HG03159 (cell line): ENCODE data around the gene CNTN4.

Experiments used
- ATAC-seq: cut with Tn5 transposase; IDR thresholded peaks from one replicate; pipeline ENCODE4 v1.9.1; 2021; ENCODE audit warnings: mild to moderate bottlenecking, moderate library complexity; ENCODE audit not compliant: unreplicated experiment

Gene CNTN4

GRCh38 chr3:3013317-3014052 is 914.8 kb downstream of the CNTN4 start:
- no peak for ATAC-seq

GRCh38 chr3:3015185-3016089 is 916.8 kb downstream of the CNTN4 start:
- ATAC-seq = peak; percentile 78

GRCh38 chr3:3016226-3016625 is 917.6 kb downstream of the CNTN4 start:
- ATAC-seq = no peak

- ATAC-seq = no peak
Observed at GRCh38 chr3:3020209-3020608, 921.5 kb downstream of the CNTN4 start.

GRCh38 chr3:3023111-3023745 is 924.6 kb downstream of the CNTN4 start:
- no peak for ATAC-seq

GRCh38 chr3:3027976-3028567 is 929.4 kb downstream of the CNTN4 start:
- ATAC-seq = peak; percentile 98

GRCh38 chr3:3031326-3031725 is 932.7 kb downstream of the CNTN4 start:
- ATAC-seq = no peak

GRCh38 chr3:3037156-3037555 is 938.5 kb downstream of the CNTN4 start:
- no peak for ATAC-seq

- no peak for ATAC-seq
Observed at GRCh38 chr3:3038201-3038991, 939.7 kb downstream of the CNTN4 start.

GRCh38 chr3:3053974-3054373 is 955.3 kb downstream of the CNTN4 start:
- ATAC-seq = no peak

GRCh38 chr3:3059645-3060044 is 961.0 kb downstream of the CNTN4 start:
- no peak for ATAC-seq

GRCh38 chr3:3064297-3064696 is 965.6 kb downstream of the CNTN4 start:
- no peak for ATAC-seq

GRCh38 chr3:3065876-3066275 is 967.2 kb downstream of the CNTN4 start:
- ATAC-seq = no peak

- ATAC-seq = peak; percentile 68
Observed at GRCh38 chr3:3066378-3066777, 967.7 kb downstream of the CNTN4 start.

- no peak for ATAC-seq
Observed at GRCh38 chr3:3066910-3067309, 968.2 kb downstream of the CNTN4 start.

GRCh38 chr3:3068358-3068881 is 969.8 kb downstream of the CNTN4 start:
- ATAC-seq = no peak

- no peak for ATAC-seq
Observed at GRCh38 chr3:3069723-3070122, 971.1 kb downstream of the CNTN4 start.

- ATAC-seq = no peak
Observed at GRCh38 chr3:3071136-3071535, 972.5 kb downstream of the CNTN4 start.

GRCh38 chr3:3074551-3075257 is 976.0 kb downstream of the CNTN4 start:
- peak; percentile 77 for ATAC-seq

- no peak for ATAC-seq
Observed at GRCh38 chr3:3080309-3080708, 981.6 kb downstream of the CNTN4 start.
